GM18870 (cell line): ENCODE data around the gene FAM120B.
"Not testable (repeated sequence)": the region's sequence is repeated elsewhere in the genome, so short reads cannot be mapped to it uniquely, and the experiment has no call there.

Experiments used
- ATAC-seq: cut with Tn5 transposase; IDR thresholded peaks from one replicate; pipeline ENCODE4 v1.9.1; 2021; ENCODE audit warnings: moderate library complexity; ENCODE audit not compliant: unreplicated experiment

Gene FAM120B

DNA sequence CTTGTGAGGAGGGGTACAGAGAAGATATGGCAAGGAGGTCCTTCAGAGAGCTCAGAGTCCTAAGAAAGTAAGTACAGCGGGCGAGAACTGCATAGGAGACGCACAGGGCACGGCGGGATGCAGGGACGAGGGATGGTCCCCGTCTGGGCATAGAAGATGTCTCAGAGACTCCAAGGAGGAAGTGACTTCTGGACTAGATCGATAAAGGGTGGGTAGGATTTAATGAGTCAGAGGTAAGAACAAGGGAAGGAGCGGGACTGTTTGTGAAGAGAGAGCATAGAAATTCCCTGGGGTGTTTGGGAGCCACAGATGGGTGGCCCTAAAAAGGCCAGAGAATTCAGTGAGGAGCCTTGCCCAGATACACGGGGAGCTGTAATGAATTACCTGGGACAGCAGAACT lies 69.1 kb downstream of the FAM120B start:
- ATAC-seq, result no peak

DNA sequence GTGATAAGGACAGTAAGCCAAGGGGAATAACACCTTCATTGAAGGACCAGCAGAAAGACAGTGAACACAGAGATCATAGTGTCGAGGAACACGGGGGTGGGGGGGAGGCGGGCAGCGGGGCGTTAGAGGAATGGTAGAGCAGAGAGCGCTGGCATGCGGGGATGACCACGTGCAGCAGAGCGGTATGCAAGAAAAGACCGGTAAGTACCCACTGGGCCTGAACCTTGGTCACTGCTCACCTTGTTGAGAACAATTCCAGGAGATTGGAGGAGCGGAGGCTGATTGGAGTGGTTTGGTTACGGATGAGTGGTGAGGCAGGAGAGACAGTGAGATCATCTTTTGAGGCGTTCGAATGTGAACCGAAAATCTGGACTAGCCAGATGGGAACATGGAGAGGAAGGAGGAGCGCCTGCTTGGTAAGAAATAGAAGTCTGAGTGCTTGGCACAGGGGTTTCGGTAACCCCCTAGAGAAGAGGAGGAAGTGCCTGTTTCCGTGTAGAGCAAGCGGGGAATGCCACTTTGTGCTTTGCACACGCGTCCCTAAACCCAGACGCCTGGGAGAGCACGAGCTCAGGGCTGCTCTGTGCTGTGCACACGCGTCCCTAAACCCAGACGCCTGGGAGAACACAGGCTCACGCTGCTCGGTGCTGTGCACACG lies 70.0 kb downstream of the FAM120B start:
- ATAC-seq, result no peak

DNA sequence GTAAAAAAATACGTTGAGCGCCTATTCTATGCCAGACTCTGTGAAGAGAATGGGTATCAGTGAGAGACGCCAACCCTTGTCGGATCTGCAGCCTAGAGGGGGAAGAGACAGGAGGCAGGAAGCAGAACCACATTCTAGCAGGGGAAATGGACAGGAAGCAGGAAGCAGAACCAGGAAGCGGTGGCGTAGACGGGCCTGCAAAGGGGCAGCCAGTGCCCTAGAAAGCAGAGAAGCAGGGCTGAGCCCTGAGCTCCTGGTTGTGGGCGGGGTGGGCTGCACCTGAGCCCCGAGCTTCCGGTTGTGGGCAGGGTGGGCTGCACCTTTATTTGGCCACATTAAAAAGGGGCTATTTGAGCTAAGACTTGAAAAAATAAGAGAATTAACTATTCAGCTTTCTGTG lies 71.9 kb downstream of the FAM120B start:
- no peak for ATAC-seq

DNA sequence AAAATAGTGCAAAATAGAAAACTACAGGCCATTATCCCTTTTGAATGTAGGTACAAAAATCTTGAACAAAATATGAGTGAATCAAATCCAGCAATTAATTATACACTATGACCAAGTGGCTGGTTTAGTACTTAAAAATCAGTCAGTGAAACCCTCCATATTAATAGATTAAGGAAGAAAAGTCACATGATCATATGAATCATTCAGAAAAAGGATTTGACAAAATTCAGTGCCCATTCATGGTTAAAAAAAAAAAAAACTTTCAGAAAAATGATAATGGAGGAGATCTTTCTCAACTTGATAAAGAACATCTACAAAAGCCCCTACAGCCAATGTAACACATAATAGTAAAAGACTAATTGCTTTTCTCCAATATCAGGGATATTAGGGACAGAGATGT lies 75.0 kb downstream of the FAM120B start:
- ATAC-seq, result no peak

DNA sequence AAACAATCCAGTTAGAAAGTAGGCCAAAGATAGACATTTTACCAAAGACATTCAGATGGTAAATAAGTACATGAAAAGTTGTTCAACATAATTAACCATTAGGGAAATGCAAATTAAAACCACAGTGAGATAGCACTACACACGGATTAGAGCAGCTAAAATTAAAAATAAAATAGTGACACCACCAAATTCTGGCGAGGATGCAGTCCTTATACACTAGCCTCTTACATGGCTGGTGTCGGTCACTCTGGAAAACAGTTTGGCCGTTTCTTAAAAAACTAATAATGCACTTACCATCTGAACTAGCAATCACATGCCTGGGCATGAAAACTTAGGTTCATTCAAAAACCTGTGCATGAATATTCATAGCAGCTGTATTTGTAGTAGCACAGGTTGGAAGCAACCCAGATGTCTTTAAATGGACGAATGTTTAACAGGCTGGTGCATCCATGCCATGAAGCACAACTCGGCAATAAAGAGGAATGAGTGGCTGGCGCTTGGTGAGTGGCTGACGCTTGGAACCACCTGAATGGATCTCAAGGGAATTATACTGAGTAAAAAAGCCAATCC lies 77.0 kb downstream of the FAM120B start:
- ATAC-seq, result no peak

DNA sequence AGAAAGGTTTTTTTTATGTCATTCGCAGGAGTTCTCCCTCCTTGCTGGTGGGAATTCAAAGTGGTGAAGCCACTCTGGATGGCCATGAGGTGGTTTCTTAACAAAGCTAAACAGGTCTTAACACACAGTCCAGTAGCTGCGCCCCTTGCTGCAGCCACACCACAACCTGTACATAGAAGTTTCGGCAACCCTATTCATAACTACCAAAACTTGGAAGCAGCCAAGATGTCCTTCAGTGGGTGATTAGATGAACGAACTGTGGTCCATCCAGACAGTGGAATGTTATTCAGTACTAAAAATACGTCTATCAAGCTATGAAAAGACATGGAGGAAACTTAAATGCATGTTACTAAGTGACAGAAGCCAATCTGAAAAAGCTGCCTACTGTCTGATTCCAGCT lies 78.9 kb downstream of the FAM120B start:
- ATAC-seq, result no peak

DNA sequence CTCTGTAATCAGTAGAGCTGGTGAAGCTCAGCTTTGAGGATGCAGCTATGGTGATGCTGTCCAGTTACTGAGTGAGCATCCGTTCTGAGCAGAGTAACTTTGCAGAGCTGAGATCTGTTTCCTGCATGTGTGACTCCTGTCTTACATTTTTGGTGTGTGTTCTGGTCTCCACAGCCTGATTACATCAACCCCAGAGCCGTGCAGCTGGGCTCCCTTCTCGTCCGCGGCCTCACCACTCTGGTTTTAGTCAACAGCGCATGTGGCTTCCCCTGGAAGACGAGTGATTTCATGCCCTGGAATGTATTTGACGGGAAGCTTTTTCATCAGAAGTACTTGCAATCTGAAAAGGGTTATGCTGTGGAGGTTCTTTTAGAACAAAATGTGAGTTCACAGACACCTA lies 81.6 kb downstream of the FAM120B start:
- no peak for ATAC-seq

DNA sequence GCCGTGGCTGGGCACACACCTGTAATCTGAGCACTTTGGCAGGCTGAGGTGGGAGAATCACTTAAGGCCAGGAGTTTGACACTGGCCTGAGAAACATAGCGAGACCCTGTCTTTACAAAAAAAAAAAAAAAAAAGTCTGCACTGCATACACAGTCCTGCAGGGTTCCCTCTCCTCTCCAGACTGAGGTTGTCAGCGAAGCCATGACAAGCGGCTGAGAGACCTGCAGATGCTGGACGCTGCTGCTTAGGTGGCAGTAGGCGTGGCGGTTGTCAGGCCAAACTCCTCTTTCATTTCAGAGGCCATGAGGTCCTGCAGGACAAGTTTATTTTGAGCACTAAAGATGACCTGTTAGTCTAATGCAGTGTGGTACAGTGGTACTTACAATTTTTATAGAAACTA lies 86.5 kb downstream of the FAM120B start:
- no peak for ATAC-seq

DNA sequence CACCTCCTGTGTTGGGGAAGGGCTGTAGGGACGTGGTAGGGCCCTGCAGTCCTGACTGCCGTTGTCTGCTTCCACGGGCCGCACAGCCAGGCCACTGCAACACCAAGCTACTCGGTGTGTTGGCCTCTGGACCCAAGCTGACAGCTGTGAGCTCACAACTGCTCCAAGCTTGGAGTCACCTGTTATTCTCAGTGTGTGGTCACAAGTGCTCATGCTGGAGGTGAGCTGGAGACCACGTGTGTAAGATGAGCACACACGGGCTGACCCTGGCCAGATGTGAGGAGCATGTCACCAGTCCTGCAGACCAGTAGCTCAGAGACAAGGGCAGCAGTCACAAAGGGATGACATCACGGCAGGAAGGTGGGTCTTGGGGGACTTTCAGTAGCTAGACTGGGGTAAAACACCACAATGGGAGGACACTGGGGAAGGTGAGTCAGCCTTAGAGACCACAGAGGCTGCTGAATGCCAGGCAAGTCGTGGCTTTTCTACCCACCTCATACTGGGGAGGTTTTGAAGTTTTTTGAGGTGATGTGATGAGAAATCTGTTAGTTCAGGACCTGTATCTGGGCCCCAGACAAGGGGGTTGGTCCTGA lies 87.3 kb downstream of the FAM120B start:
- ATAC-seq, result no peak

DNA sequence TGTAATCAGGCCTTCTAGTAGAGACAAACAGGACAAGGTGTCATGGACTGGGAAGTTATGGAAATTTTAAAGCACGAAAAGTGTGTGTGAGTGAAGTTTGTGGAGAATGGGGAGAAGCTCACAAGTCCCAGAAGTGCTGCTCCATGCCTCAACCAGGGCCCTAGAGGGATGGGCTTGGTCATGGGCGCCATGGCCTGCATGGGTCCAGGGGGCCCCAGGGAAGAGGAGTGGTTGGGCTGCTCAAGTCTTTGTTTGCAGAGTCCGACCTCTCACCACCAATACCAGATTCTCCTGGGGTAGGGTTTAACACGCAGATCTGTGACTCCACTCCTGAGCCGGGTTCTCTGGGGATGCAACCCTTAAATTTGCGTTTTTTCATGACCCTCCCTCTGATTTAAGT lies 88.4 kb downstream of the FAM120B start:
- no peak for ATAC-seq

DNA sequence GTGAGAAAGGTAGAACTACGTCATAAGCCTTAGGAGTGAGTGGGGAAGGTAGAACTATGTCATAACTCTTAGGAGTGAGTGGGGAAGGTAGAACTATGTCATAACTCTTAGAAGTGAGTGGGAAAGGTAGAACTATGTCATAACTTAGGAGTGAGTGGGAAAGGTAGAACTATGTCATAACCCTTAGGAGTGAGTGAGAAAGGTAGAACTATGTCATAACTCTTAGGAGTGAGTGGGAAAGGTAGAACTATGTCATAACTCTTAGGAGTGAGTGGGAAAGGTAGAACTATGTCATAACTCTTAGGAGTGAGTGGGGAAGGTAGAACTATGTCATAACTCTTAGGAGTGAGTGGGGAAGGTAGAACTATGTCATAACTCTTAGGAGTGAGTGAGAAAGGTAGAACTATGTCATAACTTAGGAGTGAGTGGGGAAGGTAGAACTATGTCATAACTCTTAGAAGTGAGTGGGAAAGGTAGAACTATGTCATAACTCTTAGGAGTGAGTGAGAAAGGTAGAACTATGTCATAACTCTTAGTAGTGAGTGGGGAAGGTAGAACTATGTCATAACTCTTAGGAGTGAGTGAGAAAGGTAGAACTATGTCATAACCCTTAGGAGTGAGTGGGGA lies 92.3 kb downstream of the FAM120B start:
- not testable (repeated sequence) for ATAC-seq

DNA sequence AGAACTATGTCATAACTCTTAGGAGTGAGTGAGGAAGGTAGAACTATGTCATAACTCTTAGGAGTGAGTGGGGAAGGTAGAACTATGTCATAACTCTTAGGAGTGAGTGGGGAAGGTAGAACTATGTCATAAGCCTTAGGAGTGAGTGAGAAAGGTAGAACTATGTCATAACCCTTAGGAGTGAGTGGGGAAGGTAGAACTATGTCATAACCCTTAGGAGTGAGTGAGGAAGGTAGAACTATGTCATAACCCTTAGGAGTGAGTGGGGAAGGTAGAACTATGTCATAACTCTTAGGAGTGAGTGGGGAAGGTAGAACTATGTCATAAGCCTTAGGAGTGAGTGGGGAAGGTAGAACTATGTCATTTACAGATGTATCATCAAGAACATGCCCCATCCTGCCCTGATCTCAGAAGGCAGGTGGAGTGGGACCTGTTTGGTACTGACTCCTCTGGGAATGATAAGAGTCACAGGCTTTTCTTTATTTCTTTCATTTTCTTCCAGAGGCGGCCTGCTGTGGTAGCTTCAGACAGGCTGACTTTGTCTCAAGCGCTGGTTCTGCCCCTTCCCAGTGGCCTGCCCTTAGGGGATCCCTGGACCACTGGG lies 93.5 kb downstream of the FAM120B start:
- ATAC-seq, result not testable (repeated sequence)

DNA sequence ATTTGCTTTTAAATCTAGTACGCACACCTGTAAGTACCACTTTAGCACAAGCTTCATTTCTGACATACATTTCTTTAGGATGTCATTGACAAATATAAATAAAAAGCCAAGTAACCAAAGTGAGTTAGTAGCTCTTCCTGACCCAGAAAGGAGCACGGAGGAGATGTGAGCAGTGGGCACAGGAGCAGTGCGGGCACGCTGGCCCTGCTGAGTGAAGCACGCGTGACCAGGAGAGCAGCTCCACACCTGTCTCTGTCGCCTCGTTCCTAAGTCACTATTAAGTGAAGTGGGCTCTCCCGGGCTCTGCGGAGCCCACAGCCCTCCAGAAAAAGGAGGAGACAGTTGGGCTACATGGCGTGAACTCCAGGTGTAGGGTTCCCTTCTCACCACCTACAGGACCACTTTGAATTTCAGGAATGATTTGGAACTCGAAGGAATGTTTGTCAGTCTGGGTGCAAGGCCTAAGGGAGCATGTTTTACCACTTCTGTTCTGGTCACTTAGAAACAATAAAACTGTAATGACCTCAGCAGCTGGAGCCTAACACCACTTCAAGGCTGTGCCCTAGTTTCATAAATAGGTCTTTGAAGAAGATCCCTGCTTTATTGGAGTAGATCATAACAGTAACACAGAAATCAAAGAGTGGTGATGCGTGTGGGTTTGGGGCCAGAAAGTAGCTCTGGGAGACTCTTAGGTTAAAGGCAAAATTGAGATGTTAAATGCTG lies 95.9 kb downstream of the FAM120B start:
- no peak for ATAC-seq

DNA sequence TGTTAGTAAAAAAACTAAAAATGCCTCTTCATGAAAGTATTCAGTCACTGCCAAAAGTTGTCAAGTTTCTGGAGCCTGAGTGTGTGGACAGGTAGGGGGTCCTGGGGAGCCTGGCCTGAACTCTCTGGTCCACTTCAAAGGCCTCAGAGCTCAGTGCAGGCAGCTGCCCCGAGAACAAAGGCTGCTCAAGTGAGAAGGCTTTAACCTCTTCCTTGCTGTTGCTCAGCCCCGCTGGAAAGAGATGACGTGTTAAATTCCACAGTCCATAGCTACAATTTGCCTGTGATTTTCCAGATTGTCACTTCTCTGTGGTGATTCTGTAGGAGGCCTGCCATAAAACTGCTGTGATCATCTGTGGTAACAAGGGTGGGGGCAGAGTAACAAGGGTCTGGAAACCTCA lies 96.9 kb downstream of the FAM120B start:
- no peak for ATAC-seq

DNA sequence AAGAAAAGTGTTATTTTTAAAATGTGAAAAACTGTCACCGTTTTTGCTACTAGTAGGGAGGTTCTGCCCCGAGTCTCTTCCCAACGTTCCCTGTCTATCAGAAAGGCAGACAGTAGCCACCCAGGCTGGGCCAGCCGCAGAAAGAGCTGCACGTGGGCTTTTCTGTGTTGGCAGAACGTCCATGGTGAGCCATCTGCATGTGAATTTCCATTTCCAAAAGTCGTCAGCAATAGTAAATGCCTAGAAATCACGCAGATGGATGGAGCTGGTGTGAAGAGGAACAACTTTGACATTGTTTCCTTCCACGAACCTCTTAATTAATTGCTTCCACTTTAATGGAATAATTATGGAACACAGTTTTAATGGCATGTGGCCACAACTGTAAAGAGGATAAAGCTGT lies 97.5 kb downstream of the FAM120B start:
- ATAC-seq, result no peak

DNA sequence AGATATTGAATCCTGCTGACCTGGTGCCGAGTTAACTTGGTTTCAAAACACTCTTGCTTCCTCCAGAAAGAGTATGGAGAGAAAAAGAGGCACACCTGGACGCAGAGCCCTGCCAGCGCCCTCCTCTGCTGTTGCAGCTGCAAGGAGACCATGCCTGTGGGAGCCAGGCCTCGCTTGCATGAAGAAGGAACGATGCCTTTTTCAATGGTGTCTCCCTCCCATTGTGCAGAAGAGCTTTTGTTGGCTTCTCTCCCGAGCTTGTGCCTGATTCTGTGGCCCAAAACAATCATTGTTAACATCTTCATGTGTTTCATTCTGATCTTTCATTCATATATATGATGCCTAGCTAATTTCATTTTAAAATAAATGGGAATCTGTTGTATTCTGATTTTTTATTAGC lies 98.1 kb downstream of the FAM120B start:
- ATAC-seq, result no peak

DNA sequence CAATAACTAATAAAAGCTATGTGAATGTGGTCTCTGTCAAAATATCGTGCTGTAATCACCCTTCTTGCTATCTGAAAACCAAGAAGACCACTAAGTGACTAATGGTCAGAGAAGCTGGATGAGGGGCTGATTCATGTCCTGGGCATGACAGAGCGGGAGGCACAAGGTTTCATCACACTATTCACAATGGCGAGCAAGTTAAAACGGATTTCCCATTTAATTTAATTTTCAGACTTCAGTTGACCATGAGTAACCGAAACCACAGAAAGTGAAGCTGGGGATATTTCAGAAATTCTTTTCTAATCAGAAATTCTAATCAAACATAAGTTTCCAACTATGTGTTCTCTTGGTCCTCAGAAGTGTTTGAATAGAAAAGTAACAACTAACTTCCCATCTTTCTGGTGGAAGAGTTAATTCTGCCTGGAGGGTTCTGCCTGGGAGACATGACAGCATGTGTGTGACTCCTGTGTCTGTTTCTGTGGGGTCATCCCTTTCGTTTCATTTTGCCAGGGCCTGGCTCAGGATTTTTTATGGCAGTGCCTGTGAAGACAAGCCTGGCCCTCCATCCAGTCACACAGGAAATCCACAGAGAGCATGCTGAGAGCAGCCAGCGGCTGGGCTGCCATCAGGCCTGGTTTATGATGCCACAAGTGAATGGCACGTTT lies 98.9 kb downstream of the FAM120B start:
- no peak for ATAC-seq

DNA sequence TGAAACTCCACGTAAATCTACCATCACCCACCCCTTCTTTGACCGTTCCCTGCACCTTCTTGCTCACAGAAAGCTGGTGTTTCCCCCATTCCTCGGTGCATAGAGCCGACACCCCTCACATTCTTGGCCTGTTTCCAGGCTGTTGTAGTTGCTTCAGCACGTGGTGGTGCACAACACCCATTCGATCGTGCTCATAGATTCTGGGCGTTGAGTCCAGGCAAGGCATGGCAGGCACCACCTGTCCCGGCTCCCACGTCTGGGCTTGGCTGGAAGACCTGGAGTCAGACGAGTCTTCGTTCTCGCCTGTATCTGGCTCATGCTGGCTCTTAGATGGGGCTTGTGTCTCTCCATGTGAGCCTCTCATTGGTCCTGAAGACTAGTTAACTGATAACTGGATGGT lies 100.6 kb downstream of the FAM120B start:
- no peak for ATAC-seq

DNA sequence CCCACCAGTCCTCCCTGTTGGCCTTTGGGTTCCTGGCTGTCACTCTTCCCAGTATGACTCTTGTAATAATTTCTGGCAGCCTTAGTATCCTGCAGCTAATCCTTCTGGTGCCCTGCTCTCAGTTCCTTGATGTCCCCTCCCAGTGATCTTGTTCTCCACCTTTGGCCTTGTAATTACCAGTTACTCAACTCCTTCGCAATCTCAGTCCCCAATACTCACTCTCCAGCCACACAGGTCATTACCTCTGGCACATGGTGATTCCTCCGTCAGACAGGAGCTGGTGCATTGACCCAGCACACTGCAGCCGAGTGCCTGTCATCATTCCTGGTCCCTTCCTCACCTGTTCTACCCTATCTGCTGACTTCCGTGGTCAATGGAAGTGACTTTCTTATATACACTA lies 101.4 kb downstream of the FAM120B start:
- ATAC-seq, result no peak

DNA sequence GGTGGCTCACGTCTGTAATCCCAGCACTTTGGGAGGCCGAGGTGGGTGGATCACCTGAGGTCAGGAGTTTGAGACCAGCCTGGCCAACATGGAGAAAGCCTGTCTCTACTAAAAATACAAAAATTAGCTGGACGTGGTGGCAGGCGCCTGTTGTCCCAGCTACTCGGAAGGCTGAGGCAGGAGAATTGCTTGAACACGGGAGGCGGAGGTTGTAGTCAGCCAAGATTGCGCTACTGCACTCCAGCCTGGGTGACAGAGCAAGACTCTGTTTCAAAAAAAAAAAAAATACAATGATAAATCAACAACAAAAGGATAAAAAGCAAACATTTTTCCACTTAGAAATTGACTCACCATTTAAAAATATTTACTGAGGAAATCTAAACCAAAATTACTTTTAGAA lies 103.2 kb downstream of the FAM120B start:
- ATAC-seq, result not testable (repeated sequence)

DNA sequence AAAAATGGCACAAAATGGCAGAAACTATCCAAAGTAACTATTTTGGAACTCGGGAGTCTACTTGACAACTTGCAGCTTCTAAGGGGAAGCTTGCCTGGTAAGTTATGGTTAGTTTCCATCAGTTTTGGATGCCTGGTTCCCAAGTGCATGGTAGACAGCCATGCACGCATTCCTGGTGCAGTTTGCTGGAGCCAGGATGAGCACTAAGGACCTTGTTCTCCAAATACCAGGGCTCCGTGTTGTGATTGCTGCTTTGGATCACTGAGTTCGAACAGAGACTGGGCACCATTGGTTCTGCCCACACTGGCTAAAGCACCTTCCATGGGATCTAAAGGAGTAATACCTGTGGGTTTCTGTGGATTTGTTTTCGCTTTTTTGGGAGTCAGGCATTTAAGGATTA lies 103.7 kb downstream of the FAM120B start:
- no peak for ATAC-seq
